IMR-90 (cell line): ENCODE results near the gene GHR. TPM values are rescaled to one million over a fixed set of nuclear protein-coding genes. Genes with fewer than 3 reads are reported as not detected.

Experiments used
- ATAC-seq: fragments of 200-7000 bp; cut with Tn5 transposase; 2 replicates; pipeline ENCODE4 v1.9.1; 2020; ENCODE audit warnings: low read depth, mild to moderate bottlenecking, moderate library complexity
- BruUV-seq: library from RNA; stranded (reverse); fragments of 400-500 nt; replicated peaks from 2 replicates; lab custom pipeline; 2021; lab: Mats Ljungman, UMichigan
- CTCF ChIA-PET: fragments of 300-600 bp; formaldehyde crosslinking; extraction: SDS; loops from one replicate; lab custom pipeline; 2021; ENCODE audit warnings: antibody characterized with exemption; lab: Yijun Ruan, JAX
- POLR2A ChIA-PET: fragments of 300-600 bp; sonication (Branson Sonifier 250); formaldehyde crosslinking; loops from one replicate; lab custom pipeline; 2022; ENCODE audit warnings: antibody characterized with exemption; ENCODE audit not compliant: unreplicated experiment; lab: Charles Lee
- DNase-seq: peaks from one replicate; pipeline ENCODE4 v3.0.0; 2013
- H2AFZ ChIP-seq: replicated peaks from 2 replicates; pipeline ENCODE3; 2013; ENCODE audit warnings: low read length, mild to moderate bottlenecking; ENCODE audit not compliant: poor library complexity
- H2AK5ac ChIP-seq: 2 replicates; pipeline ENCODE4 v1.6.1; 2013; ENCODE audit warnings: low read depth, low read length, inconsistent platforms
- H2AK9ac ChIP-seq: replicated peaks from 2 replicates; pipeline ENCODE3; 2013; ENCODE audit warnings: mild to moderate bottlenecking, low read depth, low read length, moderate library complexity; ENCODE audit not compliant: poor library complexity
- H2BK120ac ChIP-seq: 2 replicates; pipeline ENCODE4 v1.6.1; 2013; ENCODE audit warnings: low read depth, low read length, inconsistent platforms
- H2BK15ac ChIP-seq: 3 replicates; pipeline ENCODE4 v1.6.1; 2013; ENCODE audit warnings: low read depth, low read length, inconsistent platforms
- H2BK20ac ChIP-seq: 2 replicates; pipeline ENCODE4 v1.6.1; 2013; ENCODE audit warnings: low read depth, mild to moderate bottlenecking, inconsistent platforms, low read length, moderate library complexity
- H2BK5ac ChIP-seq: 2 replicates; pipeline ENCODE4 v1.6.1; 2013; ENCODE audit warnings: mild to moderate bottlenecking, low read depth, low read length, inconsistent platforms; ENCODE audit not compliant: poor library complexity, severe bottlenecking
- H3K14ac ChIP-seq: replicated peaks from 2 replicates; pipeline ENCODE4 v1.6.1; 2013; ENCODE audit warnings: low read depth, low read length, inconsistent platforms
- H3K18ac ChIP-seq: 2 replicates; pipeline ENCODE4 v1.6.1; 2013; ENCODE audit warnings: low read depth, low read length, control low read depth
- H3K23ac ChIP-seq: 2 replicates; pipeline ENCODE4 v1.6.1; 2013; ENCODE audit warnings: low read depth, low read length, inconsistent platforms
- H3K27ac ChIP-seq: 2 replicates; pipeline ENCODE4 v1.5.1; 2013; ENCODE audit warnings: mild to moderate bottlenecking, control low read depth, low read length; ENCODE audit not compliant: insufficient read depth
- H3K27me3 ChIP-seq: 2 replicates; pipeline ENCODE4 v1.6.1; 2013; ENCODE audit warnings: low read length; ENCODE audit not compliant: control insufficient read depth, insufficient read depth
- H3K36me3 ChIP-seq: 2 replicates; pipeline ENCODE4 v1.6.1; 2013; ENCODE audit warnings: low read length, mixed read lengths; ENCODE audit not compliant: control insufficient read depth, insufficient read depth
- H3K4ac ChIP-seq: 2 replicates; pipeline ENCODE4 v1.6.1; 2013; ENCODE audit warnings: low read depth, low read length, inconsistent platforms
- H3K4me1 ChIP-seq: 2 replicates; pipeline ENCODE4 v1.6.1; 2013; ENCODE audit warnings: low read length, mixed read lengths; ENCODE audit not compliant: control insufficient read depth, insufficient read depth
- H3K4me2 ChIP-seq: 2 replicates; pipeline ENCODE4 v1.6.1; 2013; ENCODE audit warnings: low read depth, mild to moderate bottlenecking, control low read depth, low read length, moderate library complexity
- H3K4me3 ChIP-seq: 2 replicates; pipeline ENCODE4 v1.5.1; 2013; ENCODE audit warnings: low read depth, mild to moderate bottlenecking, control low read depth, low read length, moderate library complexity; ENCODE audit not compliant: insufficient read depth
- H3K56ac ChIP-seq: 2 replicates; pipeline ENCODE4 v1.6.1; 2013; ENCODE audit warnings: low read length, inconsistent platforms; ENCODE audit not compliant: insufficient read depth; ENCODE audit errors: extremely low read depth
- H3K79me1 ChIP-seq, 2 experiments: 2 replicates each; pipeline ENCODE4 v1.6.1; 2013; ENCODE audit warnings: low read length in 2 of 2, inconsistent platforms in 1 of 2, low read depth in 1 of 2
- H3K9ac ChIP-seq: 2 replicates; pipeline ENCODE4 v1.6.1; 2013; ENCODE audit warnings: low read depth, low read length, control low read depth
- H3K9me1 ChIP-seq: 2 replicates; pipeline ENCODE4 v1.6.1; 2013; ENCODE audit warnings: low read length, inconsistent platforms; ENCODE audit not compliant: insufficient read depth
- H3K9me3 ChIP-seq: 2 replicates; pipeline ENCODE4 v1.6.1; 2013; ENCODE audit warnings: low read length; ENCODE audit not compliant: control insufficient read depth, insufficient read depth
- H4K20me1 ChIP-seq: 2 replicates; pipeline ENCODE4 v1.6.1; 2013; ENCODE audit warnings: low read length, inconsistent platforms; ENCODE audit not compliant: insufficient read depth
- H4K5ac ChIP-seq: 2 replicates; pipeline ENCODE4 v1.6.1; 2013; ENCODE audit warnings: mild to moderate bottlenecking, low read depth, low read length, control low read depth
- H4K8ac ChIP-seq, 2 experiments: 2 replicates each; pipeline ENCODE4 v1.6.1; 2013; ENCODE audit warnings: low read depth in 2 of 2, low read length in 2 of 2, control low read depth in 1 of 2, inconsistent platforms in 1 of 2
- H4K91ac ChIP-seq: 2 replicates; pipeline ENCODE4 v1.6.1; 2013; ENCODE audit warnings: low read depth, low read length, inconsistent platforms; ENCODE audit not compliant: insufficient read depth
- BHLHE40 ChIP-seq: fragments of 150-350 bp; IDR thresholded peaks from 2 replicates; pipeline ENCODE4 v1.6.1; 2016; ENCODE audit warnings: mild to moderate bottlenecking, low read depth, low read length
- CEBPB ChIP-seq: IDR thresholded peaks from 2 replicates; pipeline ENCODE4 v1.6.1; 2012; ENCODE audit warnings: low read depth, low read length, improper control_type of control experiment
- CHD1 ChIP-seq: IDR thresholded peaks from 2 replicates; pipeline ENCODE4 v1.6.1; 2012; ENCODE audit warnings: low read depth, low read length, improper control_type of control experiment
- FOS ChIP-seq: fragments of 150-350 bp; IDR thresholded peaks from 2 replicates; pipeline ENCODE4 v1.6.1; 2016; ENCODE audit warnings: low read depth, low read length
- MAFK ChIP-seq: IDR thresholded peaks from 2 replicates; pipeline ENCODE4 v1.6.1; 2012; ENCODE audit warnings: low read depth, low read length, improper control_type of control experiment
- MAZ ChIP-seq: IDR thresholded peaks from 2 replicates; pipeline ENCODE4 v1.6.1; 2012; ENCODE audit warnings: low read depth, mild to moderate bottlenecking, low read length, improper control_type of control experiment, moderate library complexity, borderline replicate concordance
- MXI1 ChIP-seq: IDR thresholded peaks from 2 replicates; pipeline ENCODE4 v1.6.1; 2012; ENCODE audit warnings: low read depth, mild to moderate bottlenecking, low read length, moderate library complexity, borderline replicate concordance
- NFE2L2 ChIP-seq: fragments of 150-350 bp; IDR thresholded peaks from 2 replicates; pipeline ENCODE4 v1.6.1; 2016; ENCODE audit warnings: low read depth, mild to moderate bottlenecking, low read length
- POLR2A ChIP-seq: IDR thresholded peaks from 2 replicates; pipeline ENCODE4 v1.6.1; 2012; ENCODE audit warnings: mild to moderate bottlenecking, low read depth, low read length
- RAD21 ChIP-seq: IDR thresholded peaks from 2 replicates; pipeline ENCODE4 v1.6.1; 2012; ENCODE audit warnings: low read length, improper control_type of control experiment
- RCOR1 ChIP-seq: IDR thresholded peaks from 2 replicates; pipeline ENCODE4 v1.6.1; 2012; ENCODE audit warnings: mild to moderate bottlenecking, low read length, improper control_type of control experiment; ENCODE audit not compliant: insufficient replicate concordance
- RFX5 ChIP-seq: IDR thresholded peaks from 2 replicates; pipeline ENCODE4 v1.8.0; 2012; ENCODE audit warnings: low read depth, mild to moderate bottlenecking, low read length, moderate library complexity
- SMC3 ChIP-seq: fragments of 150-350 bp; IDR thresholded peaks from 2 replicates; pipeline ENCODE4 v1.6.1; 2016; ENCODE audit warnings: low read depth, mild to moderate bottlenecking, antibody characterized with exemption, low read length, moderate library complexity
- USF2 ChIP-seq: fragments of 150-350 bp; IDR thresholded peaks from 2 replicates; pipeline ENCODE4 v1.6.1; 2017; ENCODE audit warnings: mild to moderate bottlenecking, antibody characterized with exemption, low read length, low read depth
- WGBS, 2 experiments: methylation state at CpG; one replicate each; pipeline versions ENCODE4 v1.1.5 to v1.1.7; 2013; ENCODE audit warnings: missing lambda C conversion rate in 2 of 2; ENCODE audit not compliant: insufficient read length in 1 of 2; ENCODE audit errors: extremely low coverage in 2 of 2; 5-methylcytosine and 5-hydroxymethylcytosine counted together
- dilution Hi-C: fragments of 300-500 bp; cut with HindIII; formaldehyde crosslinking; loops from one replicate; pipeline ENCODE4 v1.14.3; 2018; ENCODE audit warnings: low sequenced_read_pairs; ENCODE audit not compliant: unreplicated experiment
- in situ Hi-C: fragments of 300-500 bp; cut with MboI; formaldehyde crosslinking; loops from 3 replicates; pipeline ENCODE4 v1.14.3; 2019; ENCODE audit warnings: low sequenced_read_pairs, inconsistent platforms, mixed read lengths
- intact Hi-C: fragments of 100-400 bp; cut with micrococcal nuclease; formaldehyde crosslinking; loops from 2 replicates; pipeline ENCODE4 v1.10.0; 2022
- polyA plus RNA-seq, 3 experiments: library from polyadenylated mRNA; depleted of rRNA; stranded (reverse); fragments of >200 nt; gene quantifications; 2 replicates each; pipeline ENCODE4 v1.2.3, GENCODE V29; 2012; ENCODE audit warnings: low replicate concordance in 1 of 3
- total RNA-seq: library from RNA; depleted of rRNA; stranded (reverse); fragments of >200 nt; gene quantifications from 2 replicates; pipeline ENCODE4 v1.2.3, GENCODE V29; 2012
- TF ChIP-seq, protein P1 (sequence below): fragments of 150-350 bp; IDR thresholded peaks from 2 replicates; pipeline ENCODE4 v1.6.1; 2016; ENCODE audit warnings: low read depth, mild to moderate bottlenecking, low read length, moderate library complexity, borderline replicate concordance
- TF ChIP-seq, protein P2 (sequence below): conservative IDR thresholded peaks from 2 replicates; pipeline ENCODE4 v1.5.1; 2012; ENCODE audit warnings: mild to moderate bottlenecking, low read depth, low read length, improper control_type of control experiment

GHR gene
- total and polyA plus RNA-seq, 2 of the 4 experiments (the other 2 are of a cell fraction): 0.36 to 1.1 TPM

- no peak overlapping the region for H3K23ac ChIP-seq
- H4K8ac ChIP-seq: no peak overlapping the region
- ChIA-PET CTCF (no interaction called here), POLR2A (no interaction called here)
- no peak overlapping the region for H3K14ac ChIP-seq
- no peaks in the 10 kb centered on the region for H3K27me3 ChIP-seq
- no peak for ATAC-seq
- no peak overlapping the region for H2AK5ac ChIP-seq
- no peak overlapping the region for H3K4me3 ChIP-seq
- H2BK120ac ChIP-seq: no peak overlapping the region
- no peak overlapping the region for H2AFZ ChIP-seq
- no peaks in the 10 kb centered on the region for H3K9me3 ChIP-seq
- H4K20me1 ChIP-seq: no peaks in the 10 kb centered on the region
- intact Hi-C loops (no loop called here), in situ Hi-C loops (no loop called here), dilution Hi-C loops (no loop called here)
- H4K91ac ChIP-seq: no peak overlapping the region
- TF ChIP-seq USF2 (no peak), CEBPB (no peak), RFX5 (no peak), RCOR1 (no peak), BHLHE40 (no peak), RAD21 (no peak), CHD1 (no peak), FOS (no peak), NFE2L2 (no peak), SMC3 (no peak), POLR2A (no peak), MAFK (no peak), MAZ (no peak), MXI1 (no peak)
- TF ChIP-seq, protein P1, sequence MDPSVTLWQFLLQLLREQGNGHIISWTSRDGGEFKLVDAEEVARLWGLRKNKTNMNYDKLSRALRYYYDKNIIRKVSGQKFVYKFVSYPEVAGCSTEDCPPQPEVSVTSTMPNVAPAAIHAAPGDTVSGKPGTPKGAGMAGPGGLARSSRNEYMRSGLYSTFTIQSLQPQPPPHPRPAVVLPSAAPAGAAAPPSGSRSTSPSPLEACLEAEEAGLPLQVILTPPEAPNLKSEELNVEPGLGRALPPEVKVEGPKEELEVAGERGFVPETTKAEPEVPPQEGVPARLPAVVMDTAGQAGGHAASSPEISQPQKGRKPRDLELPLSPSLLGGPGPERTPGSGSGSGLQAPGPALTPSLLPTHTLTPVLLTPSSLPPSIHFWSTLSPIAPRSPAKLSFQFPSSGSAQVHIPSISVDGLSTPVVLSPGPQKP: no peak
- TF ChIP-seq, protein P2, sequence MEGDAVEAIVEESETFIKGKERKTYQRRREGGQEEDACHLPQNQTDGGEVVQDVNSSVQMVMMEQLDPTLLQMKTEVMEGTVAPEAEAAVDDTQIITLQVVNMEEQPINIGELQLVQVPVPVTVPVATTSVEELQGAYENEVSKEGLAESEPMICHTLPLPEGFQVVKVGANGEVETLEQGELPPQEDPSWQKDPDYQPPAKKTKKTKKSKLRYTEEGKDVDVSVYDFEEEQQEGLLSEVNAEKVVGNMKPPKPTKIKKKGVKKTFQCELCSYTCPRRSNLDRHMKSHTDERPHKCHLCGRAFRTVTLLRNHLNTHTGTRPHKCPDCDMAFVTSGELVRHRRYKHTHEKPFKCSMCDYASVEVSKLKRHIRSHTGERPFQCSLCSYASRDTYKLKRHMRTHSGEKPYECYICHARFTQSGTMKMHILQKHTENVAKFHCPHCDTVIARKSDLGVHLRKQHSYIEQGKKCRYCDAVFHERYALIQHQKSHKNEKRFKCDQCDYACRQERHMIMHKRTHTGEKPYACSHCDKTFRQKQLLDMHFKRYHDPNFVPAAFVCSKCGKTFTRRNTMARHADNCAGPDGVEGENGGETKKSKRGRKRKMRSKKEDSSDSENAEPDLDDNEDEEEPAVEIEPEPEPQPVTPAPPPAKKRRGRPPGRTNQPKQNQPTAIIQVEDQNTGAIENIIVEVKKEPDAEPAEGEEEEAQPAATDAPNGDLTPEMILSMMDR: no peak
- no peak overlapping the region for H3K18ac ChIP-seq
- no peaks in the 10 kb centered on the region for H3K9me1 ChIP-seq
- no peak overlapping the region for H3K4me2 ChIP-seq
- no peak overlapping the region for H3K27ac ChIP-seq
- no peak overlapping the region for H2AK9ac ChIP-seq
- 76% methylated on average over 7 of the region's 9 CpGs; no CpG with 5 or more reads in 1 of the 2 experiments for WGBS, 2 experiments
- BruUV-seq: no TSS peak
- no peaks in the 10 kb centered on the region for H3K36me3 ChIP-seq
- no peak overlapping the region for H2BK15ac ChIP-seq
- no peak overlapping the region for H2BK20ac ChIP-seq
- no peak overlapping the region for H3K56ac ChIP-seq
- no peaks in the 10 kb centered on the region for H3K79me1 ChIP-seq
- no peak for DNase-seq
- H2BK5ac ChIP-seq: no peak overlapping the region
- no peak overlapping the region for H4K5ac ChIP-seq
- H3K9ac ChIP-seq: no peak overlapping the region
- no peak overlapping the region for H3K4ac ChIP-seq
- H3K4me1 ChIP-seq: no peaks in the 10 kb centered on the region
Observed at GRCh38 chr5:42513246-42513645, 90.0 kb downstream of the GHR start.
